Parathyroid adenoma (tissue), 2 donors: ENCODE measurements around the gene TMEM238L.

Experiments
- H2AFZ ChIP-seq: fragments of 300-600 bp; sonication (generic); one replicate; pipeline ENCODE4 v1.7.0; 2017; ENCODE audit warnings: antibody characterized with exemption, mild to moderate bottlenecking
- H3K27ac ChIP-seq: fragments of 300-600 bp; sonication (generic); one replicate; pipeline ENCODE4 v1.7.0; 2017
- H3K27me3 ChIP-seq: fragments of 300-600 bp; sonication (generic); one replicate; pipeline ENCODE4 v1.7.0; 2017; ENCODE audit warnings: low read length; ENCODE audit not compliant: control insufficient read depth, insufficient read depth
- H3K36me3 ChIP-seq: fragments of 300-600 bp; sonication (generic); one replicate; pipeline ENCODE4 v1.7.0; 2017; ENCODE audit warnings: low read length; ENCODE audit not compliant: control insufficient read depth, insufficient read depth
- H3K4me1 ChIP-seq: fragments of 300-600 bp; sonication (generic); one replicate; pipeline ENCODE4 v1.7.0; 2017; ENCODE audit warnings: control low read depth
- H3K4me2 ChIP-seq: fragments of 300-600 bp; sonication (generic); one replicate; pipeline ENCODE4 v1.7.0; 2017; ENCODE audit warnings: low read length
- H3K4me3 ChIP-seq: fragments of 300-600 bp; sonication (generic); one replicate; pipeline ENCODE4 v1.7.0; 2017; ENCODE audit warnings: low read depth, low read length
- H3K79me2 ChIP-seq: fragments of 300-600 bp; sonication (generic); one replicate; pipeline ENCODE4 v1.7.0; 2017; ENCODE audit warnings: control low read depth
- H3K9ac ChIP-seq: fragments of 300-600 bp; sonication (generic); one replicate; pipeline ENCODE4 v1.7.0; 2017; ENCODE audit warnings: mild to moderate bottlenecking
- H3K9me3 ChIP-seq: fragments of 300-600 bp; sonication (generic); one replicate; pipeline ENCODE4 v1.7.0; 2017; ENCODE audit warnings: low read length; ENCODE audit not compliant: control insufficient read depth
- CTCF ChIP-seq: fragments of 300-600 bp; sonication (generic); IDR thresholded peaks from one replicate; pipeline ENCODE4 v1.7.0; 2017; ENCODE audit warnings: antibody characterized with exemption, mild to moderate bottlenecking
- donor health status: primary hyperparathyroidism.

The TMEM238L gene

GRCh38 chr17:10750210-10750609, 53.7 kb downstream of the TMEM238L start:
- Histone ChIP-seq H3K36me3 (no peaks in the 10 kb centered on the region), H3K27me3 (no peaks in the 10 kb centered on the region), H3K79me2 (no peaks in the 10 kb centered on the region), H3K4me2 (no peak overlapping the region), H2AFZ (no peak overlapping the region), H3K4me3 (no peak overlapping the region), H3K9me3 (no peaks in the 10 kb centered on the region), H3K4me1 (no peaks in the 10 kb centered on the region), H3K9ac (no peak overlapping the region), H3K27ac (no peak overlapping the region)
- TF ChIP-seq CTCF = no peak

- Histone ChIP-seq H3K4me3 (no peak overlapping the region), H3K27ac (no peak overlapping the region), H3K9me3 (no peaks in the 10 kb centered on the region), H3K4me1 (no peaks in the 10 kb centered on the region), H3K36me3 (no peaks in the 10 kb centered on the region), H3K9ac (no peak overlapping the region), H3K4me2 (no peak overlapping the region), H3K27me3 (no peaks in the 10 kb centered on the region), H3K79me2 (no peaks in the 10 kb centered on the region), H2AFZ (no peak overlapping the region)
- TF ChIP-seq CTCF = no peak
Measured at GRCh38 chr17:10748531-10749181, 55.2 kb downstream of the TMEM238L start.

GRCh38 chr17:10745231-10745630, 58.7 kb downstream of the TMEM238L start:
- Histone ChIP-seq H3K36me3 (no peaks in the 10 kb centered on the region), H3K9me3 (no peaks in the 10 kb centered on the region)

More at GRCh38 chr17:10745231-10745630, 58.7 kb downstream of the TMEM238L start:
- no peak overlapping the region for H3K4me3 ChIP-seq
- H3K9ac ChIP-seq = no peak overlapping the region
- no peak for TF ChIP-seq CTCF
- H3K4me1 ChIP-seq = no peaks in the 10 kb centered on the region
- H3K27ac ChIP-seq = no peak overlapping the region
- no peak overlapping the region for H3K4me2 ChIP-seq
- no peak overlapping the region for H2AFZ ChIP-seq
- H3K79me2 ChIP-seq = no peaks in the 10 kb centered on the region
- H3K27me3 ChIP-seq = no peaks in the 10 kb centered on the region
